GM21576 (cell line): ENCODE data around the gene TOLLIP.
A peak's percentile ranks its signal among the peaks of the same experiment; 100 is the strongest.
"Not testable (repeated sequence)": the region's sequence is repeated elsewhere in the genome, so short reads cannot be mapped to it uniquely, and the experiment has no call there.

Experiments
- ATAC-seq: cut with Tn5 transposase; IDR thresholded peaks from one replicate; pipeline ENCODE4 v1.9.1; 2021; ENCODE audit warnings: mild to moderate bottlenecking, moderate library complexity; ENCODE audit not compliant: unreplicated experiment

The TOLLIP gene

DNA sequence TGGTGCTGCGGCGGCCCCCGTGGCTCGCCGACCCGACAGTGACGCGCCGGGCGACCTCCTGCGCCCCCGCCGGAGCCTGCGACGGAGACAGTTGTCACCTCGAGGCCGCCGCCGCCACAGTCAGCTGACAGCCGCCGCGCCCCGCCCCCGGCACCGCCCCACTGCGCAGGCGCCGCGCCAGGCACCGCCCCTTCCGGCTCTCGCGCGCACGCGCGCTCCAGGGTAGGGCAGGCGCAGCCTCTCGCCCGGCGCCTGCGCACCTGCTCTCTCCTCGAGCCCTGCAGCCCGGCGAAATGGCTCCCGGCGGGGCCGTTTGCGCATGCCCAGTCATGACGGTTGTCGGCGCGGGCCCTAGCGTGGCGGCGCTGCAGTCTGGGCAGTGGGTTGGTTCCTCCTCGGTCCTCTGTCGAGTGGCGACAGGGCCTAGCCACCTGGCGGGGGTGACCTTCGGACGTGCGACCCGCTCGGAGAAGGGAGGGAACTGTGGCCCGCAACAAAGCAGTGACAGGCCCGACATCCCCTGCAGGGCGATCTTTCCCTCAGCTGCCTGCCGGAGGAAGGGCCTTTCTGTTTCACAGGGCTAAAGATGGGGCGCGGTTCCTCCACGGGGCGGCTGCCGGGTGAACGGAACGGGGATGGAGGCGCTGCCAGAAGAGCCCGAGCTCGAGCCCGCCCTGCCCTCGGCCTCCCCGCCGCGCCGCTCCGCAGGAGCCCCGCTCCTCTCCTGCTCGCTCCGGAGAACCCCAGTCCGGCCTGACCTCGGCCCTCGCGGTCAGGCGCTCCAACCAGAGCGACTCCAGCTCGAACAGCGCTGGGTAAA is at the start of gene TOLLIP:
TSS of gene TOLLIP (minus strand) at position 135 of the 820 bp plus-strand sequence. CDS start at position 1, 134 bp downstream.
- peak; percentile 76 for ATAC-seq

GRCh38 chr11:1358931-1359330 is 49.5 kb upstream of the TOLLIP start:
- ATAC-seq = not testable (repeated sequence)

DNA sequence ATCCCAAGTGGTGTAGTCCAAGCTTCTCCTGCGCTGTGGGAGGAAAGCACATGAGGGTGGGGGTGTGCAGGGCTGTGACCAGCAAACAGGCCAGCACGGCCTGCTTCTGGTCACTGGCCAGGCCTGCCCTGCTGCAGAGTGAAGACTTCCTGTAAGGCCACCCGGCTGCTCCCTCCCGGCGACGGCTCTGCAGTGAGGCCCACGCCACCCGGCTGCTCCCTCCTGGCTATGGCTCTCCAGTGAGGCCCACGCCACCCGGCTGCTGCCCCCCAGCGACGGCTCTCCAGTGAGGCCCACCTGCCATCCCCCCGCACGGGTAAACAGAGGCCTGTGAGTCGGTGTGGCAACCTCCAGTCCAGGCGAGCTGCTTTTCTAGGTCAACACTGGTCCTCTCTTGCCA is 48.9 kb upstream of the TOLLIP start:
- no peak for ATAC-seq

- no peak for ATAC-seq
Measured at GRCh38 chr11:1356478-1356960, 47.1 kb upstream of the TOLLIP start.

- no peak for ATAC-seq
Measured at GRCh38 chr11:1356007-1356435, 46.6 kb upstream of the TOLLIP start.

- ATAC-seq = no peak
Measured at GRCh38 chr11:1354125-1354938, 44.9 kb upstream of the TOLLIP start.

DNA sequence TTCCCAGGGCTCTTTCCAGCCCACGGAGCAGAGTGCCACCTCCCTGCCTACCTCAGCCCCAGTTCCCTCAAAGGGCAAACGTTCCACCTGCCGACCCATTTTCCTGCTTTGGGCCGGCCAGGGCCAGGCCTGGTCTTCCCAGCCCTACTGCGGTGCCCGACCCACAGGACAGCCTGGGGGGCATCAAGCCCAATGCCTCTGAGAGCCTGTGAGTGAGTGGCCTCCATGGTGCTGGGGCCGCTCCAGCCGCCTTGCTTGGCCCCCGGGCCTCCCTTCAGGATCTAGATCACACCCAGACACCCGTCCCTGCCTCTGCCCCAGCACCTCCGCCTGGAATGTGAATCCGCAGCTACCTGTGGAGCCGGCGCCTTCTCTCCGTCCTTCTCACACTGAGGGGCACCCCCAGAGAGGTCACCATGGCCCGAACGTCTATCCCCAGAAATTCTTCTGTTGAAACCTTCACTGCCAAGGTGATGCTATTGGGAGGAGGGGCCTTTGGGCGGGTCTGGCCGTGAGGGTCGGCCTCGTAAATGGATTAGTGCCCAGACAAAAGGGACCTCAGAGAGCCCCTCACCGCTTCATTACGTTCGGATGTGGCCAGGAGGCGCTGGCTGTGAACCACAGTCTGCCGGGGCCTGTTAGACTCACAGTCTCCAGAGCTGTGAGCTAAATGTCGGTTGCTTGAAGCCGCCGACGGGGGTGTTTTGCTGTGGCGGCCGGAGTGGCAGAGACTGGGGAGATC is 44.1 kb upstream of the TOLLIP start:
- no peak for ATAC-seq

- no peak for ATAC-seq
Measured at GRCh38 chr11:1352696-1353382, 43.4 kb upstream of the TOLLIP start.

- no peak for ATAC-seq
Measured at GRCh38 chr11:1351278-1351937, 42.0 kb upstream of the TOLLIP start.

- ATAC-seq = no peak
Measured at GRCh38 chr11:1350086-1350725, 40.8 kb upstream of the TOLLIP start.

- no peak for ATAC-seq
Measured at GRCh38 chr11:1349327-1350041, 40.1 kb upstream of the TOLLIP start.

DNA sequence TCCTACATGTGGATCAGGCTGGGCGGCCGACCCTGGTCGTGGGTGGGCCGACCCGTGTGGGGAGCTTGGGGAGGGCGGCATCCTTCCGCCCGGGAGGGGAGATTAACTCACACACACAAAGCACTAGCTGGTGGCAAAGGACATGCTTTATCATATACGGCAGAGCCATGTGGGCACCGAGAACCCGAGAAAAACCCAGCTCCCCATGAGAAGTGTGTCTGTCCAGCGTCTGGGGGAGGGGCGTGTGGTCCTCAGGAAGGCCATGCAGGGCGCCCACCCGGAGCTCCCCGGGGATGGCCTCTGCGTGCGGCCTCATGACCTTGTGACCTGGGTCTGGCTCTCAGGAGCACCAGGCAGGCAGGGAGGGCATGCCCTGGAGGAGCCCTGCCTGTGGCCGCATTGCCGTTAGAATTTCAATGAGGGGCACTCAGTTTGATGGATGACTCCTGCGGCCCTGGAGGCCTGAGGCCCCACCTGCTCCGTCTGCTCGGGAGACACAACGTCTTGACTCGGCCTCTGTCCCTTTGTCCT is 39.4 kb upstream of the TOLLIP start:
- ATAC-seq = no peak

DNA sequence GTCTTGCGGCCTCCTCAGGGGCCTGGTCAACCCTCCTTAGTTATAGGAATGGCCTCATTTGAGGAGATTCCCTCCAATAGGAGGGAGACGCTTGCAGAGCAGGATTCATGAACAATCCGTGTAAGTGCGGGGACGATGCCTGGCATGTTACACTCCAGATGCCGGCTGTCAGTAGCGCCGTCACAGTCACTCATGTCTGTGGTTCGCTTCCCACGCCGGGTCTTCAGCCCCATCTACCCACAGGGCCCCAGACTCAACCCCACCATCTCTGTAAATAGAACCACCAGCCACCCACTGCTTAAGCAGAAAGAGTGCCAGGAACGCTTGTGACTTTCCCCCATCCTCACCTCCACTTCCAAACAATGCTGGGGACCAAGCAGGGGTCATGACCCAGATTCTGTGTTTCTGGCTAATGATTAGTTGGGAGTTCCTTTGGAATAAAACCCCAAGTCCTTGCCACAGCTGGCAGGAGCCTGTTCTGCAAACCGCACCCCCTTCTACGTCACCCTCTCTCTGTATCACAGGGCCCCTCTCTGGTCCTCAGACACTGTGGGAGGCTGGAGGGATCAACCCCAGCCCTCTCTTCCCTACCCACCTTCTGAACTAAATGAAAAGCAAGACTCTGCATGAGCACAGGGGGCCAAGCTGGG is 38.8 kb upstream of the TOLLIP start:
- no peak for ATAC-seq

DNA sequence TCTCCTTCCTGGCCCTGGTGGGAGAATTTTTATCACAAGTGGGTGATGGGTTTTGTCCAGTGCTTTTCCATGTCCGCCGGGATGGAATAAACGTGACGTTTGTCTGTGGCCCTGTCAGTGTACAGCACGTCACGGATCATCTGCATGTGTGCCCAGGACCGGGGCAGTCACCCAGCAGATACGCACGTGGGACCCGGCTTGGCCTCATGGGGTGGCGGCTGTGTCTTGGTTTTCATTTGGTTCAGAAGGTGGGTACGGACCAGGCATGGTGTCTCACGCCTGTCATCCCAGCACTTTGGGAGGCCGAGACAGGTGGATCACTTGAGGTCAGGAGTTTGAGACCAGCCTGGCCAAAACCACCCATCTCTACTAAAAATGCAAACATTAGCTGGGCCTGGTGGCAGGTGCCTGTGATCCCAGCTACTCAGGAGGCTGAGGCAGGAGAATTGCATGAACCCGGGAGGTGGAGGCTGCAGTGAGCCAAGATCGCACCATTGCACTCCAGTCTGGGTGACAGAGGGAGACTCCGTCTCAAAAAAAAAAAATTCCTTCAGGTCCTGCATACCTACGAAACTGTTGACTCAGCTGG is 38.1 kb upstream of the TOLLIP start:
- ATAC-seq = not testable (repeated sequence)

GRCh38 chr11:1346669-1347390 is 37.4 kb upstream of the TOLLIP start:
- no peak for ATAC-seq

GRCh38 chr11:1345737-1346513 is 36.5 kb upstream of the TOLLIP start:
- no peak for ATAC-seq
